Stomach (tissue), 9 donors: ENCODE measurements around the gene ARHGAP12. TPM values are rescaled to one million over a fixed set of nuclear protein-coding genes. Genes with fewer than 3 reads are reported as not detected.

Experiments used
- DNase-seq, 2 donors: peaks; one replicate each; pipeline versions ENCODE4 v3.0.0 to v3.0.0-alpha.2; 2013 to 2019
- H3K27ac ChIP-seq, 5 donors: fragments of 200-600 bp in 4 of 5; sonication (generic) in 4 of 5; one replicate each; pipeline ENCODE4 v1.5.1; 2013 to 2019; ENCODE audit warnings: mild to moderate bottlenecking in 1 of 5, moderate library complexity in 1 of 5
- H3K27me3 ChIP-seq, 3 donors: fragments of 200-600 bp; sonication (generic); one replicate each; pipeline ENCODE4 v1.5.1; 2017 to 2019; ENCODE audit warnings: mixed run types in 1 of 3
- H3K36me3 ChIP-seq, 4 donors: fragments of 200-600 bp; sonication (generic); 1 replicate in 3 of 4; 2 replicates in 1 of 4; pipeline ENCODE4 v1.5.1; 2016 to 2019
- H3K4me1 ChIP-seq, 4 donors: fragments of 200-600 bp; sonication (generic); one replicate each; pipeline ENCODE4 v1.5.1; 2016 to 2019
- H3K4me3 ChIP-seq, 4 donors: fragments of 200-600 bp; sonication (generic) in 3 of 4; one replicate each; pipeline ENCODE4 v1.5.1; 2016 to 2019; ENCODE audit warnings: mild to moderate bottlenecking in 1 of 4
- H3K9me3 ChIP-seq, 4 donors: fragments of 200-600 bp; sonication (generic); one replicate each; pipeline ENCODE4 v1.5.1; 2016 to 2019
- CTCF ChIP-seq, 7 experiments: fragments of 450-650 bp in 4 of 7; fragments of 200-600 bp in 3 of 7; sonication (generic) in 3 of 7; IDR thresholded peaks; one replicate each; pipeline ENCODE4 v1.5.1; 2016 to 2019; ENCODE audit warnings: antibody characterized with exemption in 7 of 7, control low read depth in 2 of 7, mild to moderate bottlenecking in 1 of 7
- EP300 ChIP-seq: sonication (generic); formaldehyde crosslinking; IDR thresholded peaks from one replicate; pipeline ENCODE4 v1.6.1; 2017; ENCODE audit warnings: antibody characterized with exemption
- POLR2A ChIP-seq, 4 donors: fragments of 450-650 bp; IDR thresholded peaks; one replicate each; pipeline ENCODE4 v1.6.1; 2016; ENCODE audit warnings: antibody characterized with exemption in 4 of 4, control low read depth in 2 of 4, mild to moderate bottlenecking in 1 of 4, moderate library complexity in 1 of 4
- POLR2AphosphoS5 ChIP-seq, 3 donors: sonication (generic); formaldehyde crosslinking; IDR thresholded peaks; one replicate each; pipeline ENCODE4 v1.6.1; 2016; ENCODE audit warnings: antibody characterized with exemption in 3 of 3
- WGBS, 5 donors: extraction: QIAGEN DNeasy Blood & Tissue Kit in 3 of 5; methylation state at CpG; one replicate each; pipeline versions ENCODE4 v1.1.5 to v1.1.7; 2013 to 2018; 5-methylcytosine and 5-hydroxymethylcytosine counted together
- intact Hi-C: fragments of 100-400 bp; cut with DNase I; formaldehyde crosslinking; loops from one replicate; pipeline ENCODE4 v1.15.1; 2023; ENCODE audit warnings: low total_unique reads
- polyA plus RNA-seq, 3 donors: library from polyadenylated mRNA; stranded (reverse); fragments of 200-250 nt; gene quantifications; one replicate each; pipeline ENCODE4 v1.2.3, GENCODE V29; 2013
- total RNA-seq, 5 donors: library from RNA; depleted of rRNA; stranded (reverse); fragments of >200 nt; gene quantifications; one replicate each; pipeline versions ENCODE4 v1.1.0 to v1.2.3, GENCODE V29; 2014 to 2016
- donor health status: healthy with polysubstance abuse.
- donor health status: Bipolar disorder and iron deficiency.
- donor health status: healthy.

Gene ARHGAP12
- total and polyA plus RNA-seq, 8 donors, result 9.8 to 343 (median 27.9) TPM

GRCh38 chr10:31853629-31854028, 75.0 kb downstream of the ARHGAP12 start:
- TF ChIP-seq POLR2AphosphoS5 (IDR thresholded peaks at IDR 0.05) (no peak), EP300 (no peak), CTCF (IDR thresholded peaks at IDR 0.05) (no peak), POLR2A (IDR thresholded peaks at IDR 0.05) (no peak)
- Histone ChIP-seq H3K4me3 (no peak overlapping the region), H3K4me1 (peaks cover 0 to 8% (median 2%) of the 10 kb centered on the region in 4 donors), H3K36me3 (peaks cover 0 to 9% (median 8%) of the 10 kb centered on the region in 4 donors), H3K27ac (no peak overlapping the region), H3K9me3 (no peaks in the 10 kb centered on the region), H3K27me3 (no peaks in the 10 kb centered on the region)
- 69 to 96% (median 73%) methylated on average over 2 of the region's 2 CpGs for WGBS, 5 donors
- intact Hi-C loops, result no loop called here
- no peak for DNase-seq

GRCh38 chr10:31851216-31851615, 77.4 kb downstream of the ARHGAP12 start:
- H3K36me3 ChIP-seq, result peaks cover 0 to 11% (median 4%) of the 10 kb centered on the region in 4 donors
- H3K4me3 ChIP-seq, result no peak overlapping the region
- peaks cover 0 to 8% (median 2%) of the 10 kb centered on the region in 4 donors for H3K4me1 ChIP-seq
- no peak for DNase-seq
- 29 to 76% (median 55%) methylated on average over 1 of the region's 1 CpG for WGBS, 5 donors
- H3K9me3 ChIP-seq, result no peaks in the 10 kb centered on the region
- intact Hi-C loops, result no loop called here
- H3K27ac ChIP-seq, result no peak overlapping the region
- no peak for TF ChIP-seq POLR2AphosphoS5 (IDR thresholded peaks at IDR 0.05)
- TF ChIP-seq POLR2A (IDR thresholded peaks at IDR 0.05), result no peak
- TF ChIP-seq EP300, result no peak
- TF ChIP-seq CTCF (IDR thresholded peaks at IDR 0.05), result no peak
- no peaks in the 10 kb centered on the region for H3K27me3 ChIP-seq

DNA sequence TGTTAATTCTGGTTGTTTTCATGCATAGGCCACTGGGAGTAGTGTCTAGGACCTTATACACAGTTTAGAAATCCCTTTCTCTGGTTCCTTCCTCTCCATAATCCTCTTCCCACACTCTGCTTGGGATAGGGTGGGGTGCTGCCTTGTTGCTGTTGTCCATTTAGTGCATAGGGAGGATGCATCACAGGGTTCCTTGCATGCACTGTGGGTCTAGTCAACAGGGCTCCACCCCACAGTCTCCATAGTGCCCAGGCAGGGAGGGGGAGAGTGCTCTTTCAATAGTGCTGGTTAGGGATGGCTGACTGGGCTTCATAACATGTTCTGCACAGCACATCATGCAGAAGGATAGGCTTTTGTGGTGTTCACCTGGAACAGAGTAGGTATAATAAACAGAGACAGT, 81.1 kb downstream of the ARHGAP12 start:
- H3K4me1 ChIP-seq, result peaks cover 0 to 4% (median 0%) of the 10 kb centered on the region in 4 donors
- no peak overlapping the region for H3K4me3 ChIP-seq
- H3K36me3 ChIP-seq, result peaks cover 0 to 11% (median 5%) of the 10 kb centered on the region in 4 donors
- intact Hi-C loops, result no loop called here
- DNase-seq, result peak in 1 of 2 donors; percentile 10
- H3K27ac ChIP-seq, result no peak overlapping the region
- no peaks in the 10 kb centered on the region for H3K27me3 ChIP-seq
- H3K9me3 ChIP-seq, result no peaks in the 10 kb centered on the region
- TF ChIP-seq EP300 (no peak), POLR2A (IDR thresholded peaks at IDR 0.05) (no peak), POLR2AphosphoS5 (IDR thresholded peaks at IDR 0.05) (no peak), CTCF (IDR thresholded peaks at IDR 0.05) (no peak)

DNA sequence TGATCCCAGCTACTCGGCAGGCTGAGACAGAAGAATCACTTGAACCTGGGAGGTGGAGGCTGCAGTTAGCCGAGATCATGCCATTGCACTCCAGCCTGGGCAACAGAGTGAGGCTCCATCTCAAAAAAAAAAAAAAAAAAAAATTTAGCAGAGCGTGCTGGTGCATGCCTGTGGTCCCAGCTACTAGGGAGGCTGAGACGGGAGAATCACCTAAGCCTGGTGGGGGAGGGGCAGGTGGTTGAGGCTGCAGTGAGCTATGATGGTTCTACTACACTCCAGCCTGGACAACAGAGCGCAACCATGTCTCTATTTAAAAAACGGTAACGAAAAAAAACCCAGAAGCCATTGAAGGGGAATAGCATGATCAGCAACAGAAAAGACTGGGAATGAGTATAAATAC, 89.9 kb downstream of the ARHGAP12 start:
- TF ChIP-seq CTCF (IDR thresholded peaks at IDR 0.05) (no peak), POLR2A (IDR thresholded peaks at IDR 0.05) (no peak), POLR2AphosphoS5 (IDR thresholded peaks at IDR 0.05) (no peak), EP300 (no peak)
- intact Hi-C loops, result no loop called here
- WGBS, 5 donors, result 96 to 97% (median 97%) methylated on average over 7 of the region's 7 CpGs

More for the DNA sequence above, 89.9 kb downstream of the ARHGAP12 start:
- Histone ChIP-seq H3K36me3 (peaks cover 0 to 25% (median 7%) of the 10 kb centered on the region in 4 donors), H3K27me3 (no peaks in the 10 kb centered on the region), H3K4me1 (peaks cover 0 to 13% (median 6%) of the 10 kb centered on the region in 4 donors), H3K27ac (no peak overlapping the region), H3K4me3 (no peak overlapping the region), H3K9me3 (no peaks in the 10 kb centered on the region)
- no peak for DNase-seq
